ENCODE measurements around the gene TINAG. TPM values are rescaled to one million over a fixed set of nuclear protein-coding genes. Genes with fewer than 3 reads are reported as not detected.

Gene TINAG, protein sequence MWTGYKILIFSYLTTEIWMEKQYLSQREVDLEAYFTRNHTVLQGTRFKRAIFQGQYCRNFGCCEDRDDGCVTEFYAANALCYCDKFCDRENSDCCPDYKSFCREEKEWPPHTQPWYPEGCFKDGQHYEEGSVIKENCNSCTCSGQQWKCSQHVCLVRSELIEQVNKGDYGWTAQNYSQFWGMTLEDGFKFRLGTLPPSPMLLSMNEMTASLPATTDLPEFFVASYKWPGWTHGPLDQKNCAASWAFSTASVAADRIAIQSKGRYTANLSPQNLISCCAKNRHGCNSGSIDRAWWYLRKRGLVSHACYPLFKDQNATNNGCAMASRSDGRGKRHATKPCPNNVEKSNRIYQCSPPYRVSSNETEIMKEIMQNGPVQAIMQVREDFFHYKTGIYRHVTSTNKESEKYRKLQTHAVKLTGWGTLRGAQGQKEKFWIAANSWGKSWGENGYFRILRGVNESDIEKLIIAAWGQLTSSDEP
- not detected for polyA plus RNA-seq (2012; ENCODE audit: low read depth, missing spikeins)

DNA sequence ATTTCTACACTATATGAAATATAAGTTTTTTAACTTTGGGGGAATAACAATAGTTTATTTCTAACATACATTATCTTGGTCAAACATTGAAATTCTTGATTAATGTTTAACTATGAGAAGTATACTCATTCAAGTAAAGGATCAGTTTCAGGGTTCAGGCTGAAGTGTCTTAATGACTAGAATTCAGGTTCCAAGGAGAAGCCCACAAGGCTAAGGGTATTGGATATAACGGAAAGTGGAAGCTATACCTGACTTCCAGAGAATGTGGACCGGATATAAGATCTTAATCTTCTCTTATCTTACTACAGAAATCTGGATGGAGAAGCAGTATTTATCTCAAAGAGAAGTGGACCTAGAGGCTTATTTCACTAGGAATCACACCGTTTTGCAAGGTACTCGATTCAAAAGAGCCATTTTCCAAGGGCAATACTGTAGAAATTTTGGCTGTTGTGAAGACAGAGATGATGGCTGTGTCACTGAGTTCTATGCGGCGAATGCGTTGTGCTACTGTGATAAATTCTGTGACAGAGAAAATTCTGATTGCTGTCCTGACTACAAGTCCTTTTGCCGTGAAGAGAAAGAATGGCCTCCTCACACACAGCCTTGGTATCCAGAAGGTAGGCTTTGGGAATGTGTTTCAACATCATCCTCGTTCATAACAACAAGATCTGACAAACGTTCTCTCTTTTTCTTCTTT lies at the start of gene TINAG:
TINAG (plus strand) TSS at position 153 of the 697 bp plus-strand sequence; CDS start at position 263, 110 bp downstream.
- FAIRE-seq (no peak), DNase-seq (ENCODE audit: insufficient read length, low spot score) (no peak)
- TF ChIP-seq PAX5 (IDR thresholded peaks at IDR 0.05; ENCODE audit: insufficient read depth, low read length, severe bottlenecking) (no peak), POLR2A (IDR thresholded peaks at IDR 0.05; ENCODE audit: low read depth, low read length) (no peak), TAF1 (IDR thresholded peaks at IDR 0.05; ENCODE audit: low read depth, low read length) (no peak), SPI1 (IDR thresholded peaks at IDR 0.05; ENCODE audit: low read depth, low read length) (no peak), POU2F2 (IDR thresholded peaks at IDR 0.05; ENCODE audit: low read depth, low read length) (no peak), POLR2AphosphoS5 (IDR thresholded peaks at IDR 0.05; ENCODE audit: low read depth, low read length) (no peak)

DNA sequence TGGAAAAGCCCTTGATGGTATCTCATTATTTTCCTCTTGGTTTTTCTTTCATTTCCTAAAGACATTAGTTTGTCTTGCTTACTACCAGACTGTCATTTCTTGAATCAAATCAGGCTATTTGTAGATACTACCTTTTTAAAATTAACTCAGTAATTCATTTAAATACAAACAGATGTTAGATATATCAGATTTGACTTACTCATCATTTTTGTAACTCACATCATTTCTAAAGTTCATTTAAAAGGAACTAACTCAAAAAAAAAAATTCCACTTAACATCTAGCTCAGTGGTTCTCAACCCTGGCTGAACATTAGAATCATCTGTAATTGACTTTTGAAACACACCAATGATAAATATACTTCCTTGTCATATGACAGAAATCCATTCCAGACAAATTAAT lies 48.2 kb upstream of the TINAG start:
- FAIRE-seq, result no peak
- DNase-seq (ENCODE audit: insufficient read length, low spot score), result no peak
- TF ChIP-seq PAX5 (IDR thresholded peaks at IDR 0.05; ENCODE audit: insufficient read depth, low read length, severe bottlenecking) (no peak), POLR2A (IDR thresholded peaks at IDR 0.05; ENCODE audit: low read depth, low read length) (no peak), TAF1 (IDR thresholded peaks at IDR 0.05; ENCODE audit: low read depth, low read length) (no peak), SPI1 (IDR thresholded peaks at IDR 0.05; ENCODE audit: low read depth, low read length) (no peak), POU2F2 (IDR thresholded peaks at IDR 0.05; ENCODE audit: low read depth, low read length) (no peak), POLR2AphosphoS5 (IDR thresholded peaks at IDR 0.05; ENCODE audit: low read depth, low read length) (no peak)

DNA sequence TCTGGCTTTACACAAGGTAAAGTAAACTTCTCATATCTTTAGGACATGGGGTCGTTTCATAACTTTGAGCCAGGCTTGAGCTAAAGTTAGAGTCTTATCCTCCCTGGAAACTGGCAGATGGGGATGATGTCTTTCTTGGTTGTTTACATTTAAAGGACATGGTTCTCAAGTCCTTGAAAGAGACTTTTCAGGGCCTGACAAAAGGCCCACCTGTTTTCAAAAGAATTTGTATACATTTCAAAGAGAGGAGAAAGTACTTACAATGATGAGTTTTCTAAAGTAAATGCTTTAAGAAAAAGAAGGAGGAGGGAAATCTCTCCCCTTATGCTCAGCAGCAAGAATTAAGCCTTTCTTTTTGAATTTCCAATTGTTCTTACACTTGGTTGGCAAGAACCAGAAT lies 45.7 kb upstream of the TINAG start:
- TF ChIP-seq POLR2AphosphoS5 (IDR thresholded peaks at IDR 0.05; ENCODE audit: low read depth, low read length) (no peak), SPI1 (IDR thresholded peaks at IDR 0.05; ENCODE audit: low read depth, low read length) (no peak), PAX5 (IDR thresholded peaks at IDR 0.05; ENCODE audit: insufficient read depth, low read length, severe bottlenecking) (no peak), POU2F2 (IDR thresholded peaks at IDR 0.05; ENCODE audit: low read depth, low read length) (no peak), TAF1 (IDR thresholded peaks at IDR 0.05; ENCODE audit: low read depth, low read length) (no peak), POLR2A (IDR thresholded peaks at IDR 0.05; ENCODE audit: low read depth, low read length) (no peak)
- DNase-seq (ENCODE audit: insufficient read length, low spot score) (no peak), FAIRE-seq (no peak)

DNA sequence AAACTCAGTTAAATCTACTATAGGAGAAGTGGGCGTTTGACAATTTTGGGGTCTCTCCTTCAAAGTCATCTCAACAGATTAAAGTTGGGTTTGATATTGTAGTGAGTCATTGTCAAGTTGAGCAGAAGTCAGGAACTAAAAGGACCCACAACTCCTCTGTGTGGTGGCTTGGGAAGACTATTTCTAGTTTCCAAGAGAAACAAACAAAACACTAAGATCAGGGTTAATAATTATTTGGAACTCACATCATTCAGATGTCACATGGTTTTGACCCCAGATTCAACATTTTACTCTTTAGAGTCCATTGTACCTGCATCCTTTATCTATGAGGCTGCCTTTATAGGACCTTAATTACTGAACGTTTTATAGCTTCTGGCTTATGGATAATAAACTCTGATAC lies 45.3 kb upstream of the TINAG start:
- no peak for TF ChIP-seq SPI1 (IDR thresholded peaks at IDR 0.05; ENCODE audit: low read depth, low read length)
- TF ChIP-seq POLR2AphosphoS5 (IDR thresholded peaks at IDR 0.05; ENCODE audit: low read depth, low read length), result no peak
- no peak for TF ChIP-seq POLR2A (IDR thresholded peaks at IDR 0.05; ENCODE audit: low read depth, low read length)
- no peak for TF ChIP-seq TAF1 (IDR thresholded peaks at IDR 0.05; ENCODE audit: low read depth, low read length)
- no peak for TF ChIP-seq POU2F2 (IDR thresholded peaks at IDR 0.05; ENCODE audit: low read depth, low read length)
- TF ChIP-seq PAX5 (IDR thresholded peaks at IDR 0.05; ENCODE audit: insufficient read depth, low read length, severe bottlenecking), result no peak
- FAIRE-seq (no peak), DNase-seq (ENCODE audit: insufficient read length, low spot score) (no peak)

DNA sequence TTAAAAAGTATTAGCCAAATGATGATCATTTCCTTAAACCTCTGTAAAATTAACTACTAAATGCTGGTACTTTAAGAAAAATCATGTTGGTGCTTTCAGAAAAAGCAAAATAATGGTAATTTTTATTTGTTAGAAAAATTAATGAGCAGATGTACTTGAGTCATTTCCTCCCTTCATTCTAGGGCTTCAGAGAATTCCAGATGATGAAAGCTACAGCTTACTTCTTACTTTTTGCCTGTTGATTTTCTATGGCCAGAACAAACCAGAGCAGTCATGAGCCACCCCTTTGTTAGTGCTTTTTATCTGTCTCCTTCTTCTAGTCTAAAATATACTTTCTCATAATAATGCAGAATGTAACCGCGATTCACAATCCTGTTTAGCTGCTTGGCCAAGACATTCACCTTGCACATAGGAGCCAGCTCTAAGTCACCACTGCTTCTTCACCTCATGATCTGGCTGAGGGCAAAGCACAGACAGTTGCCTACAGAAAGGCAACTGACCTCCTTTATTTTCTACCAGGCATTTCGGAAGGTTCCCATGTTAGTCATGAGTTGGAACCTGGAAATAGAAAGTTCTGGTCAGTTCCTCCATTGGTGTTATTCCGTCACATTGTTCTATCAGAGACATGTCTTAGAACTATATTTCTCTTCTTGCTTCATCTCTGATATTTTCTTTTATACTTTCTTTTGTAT lies 43.5 kb upstream of the TINAG start:
- no peak for FAIRE-seq
- no peak for DNase-seq (ENCODE audit: insufficient read length, low spot score)
- TF ChIP-seq POU2F2 (IDR thresholded peaks at IDR 0.05; ENCODE audit: low read depth, low read length), result no peak
- TF ChIP-seq PAX5 (IDR thresholded peaks at IDR 0.05; ENCODE audit: insufficient read depth, low read length, severe bottlenecking), result no peak
- TF ChIP-seq POLR2AphosphoS5 (IDR thresholded peaks at IDR 0.05; ENCODE audit: low read depth, low read length), result no peak
- TF ChIP-seq TAF1 (IDR thresholded peaks at IDR 0.05; ENCODE audit: low read depth, low read length), result no peak
- TF ChIP-seq SPI1 (IDR thresholded peaks at IDR 0.05; ENCODE audit: low read depth, low read length), result no peak
- TF ChIP-seq POLR2A (IDR thresholded peaks at IDR 0.05; ENCODE audit: low read depth, low read length), result no peak

DNA sequence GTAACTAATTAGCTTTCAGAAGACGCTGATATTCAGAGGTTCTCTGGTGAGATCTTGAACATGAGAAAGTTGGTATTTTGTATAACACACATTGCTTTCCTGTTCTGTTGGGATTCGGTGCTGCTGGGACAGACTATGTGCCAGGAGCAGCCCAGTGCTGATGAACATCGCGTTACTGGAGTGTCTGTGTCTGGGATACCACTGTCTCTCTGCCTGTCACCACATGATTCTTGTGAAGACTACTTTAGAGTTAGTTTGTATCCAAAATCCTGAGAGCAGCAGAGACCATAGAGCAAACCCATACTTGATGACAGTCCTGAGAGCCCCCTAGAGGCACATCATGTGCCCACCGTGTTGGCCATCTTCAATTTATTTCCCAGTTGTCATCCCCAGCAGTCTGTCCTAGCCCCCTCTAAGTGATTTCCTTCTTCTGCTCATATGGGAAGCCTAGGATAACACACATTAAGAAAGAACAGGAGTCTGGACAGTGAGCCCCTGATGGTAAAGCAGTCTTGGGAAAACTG lies 41.8 kb upstream of the TINAG start:
- no peak for DNase-seq (ENCODE audit: insufficient read length, low spot score)
- no peak for TF ChIP-seq POLR2AphosphoS5 (IDR thresholded peaks at IDR 0.05; ENCODE audit: low read depth, low read length)
- TF ChIP-seq POU2F2 (IDR thresholded peaks at IDR 0.05; ENCODE audit: low read depth, low read length), result no peak
- TF ChIP-seq PAX5 (IDR thresholded peaks at IDR 0.05; ENCODE audit: insufficient read depth, low read length, severe bottlenecking), result no peak
- no peak for TF ChIP-seq POLR2A (IDR thresholded peaks at IDR 0.05; ENCODE audit: low read depth, low read length)
- TF ChIP-seq SPI1 (IDR thresholded peaks at IDR 0.05; ENCODE audit: low read depth, low read length), result no peak
- no peak for TF ChIP-seq TAF1 (IDR thresholded peaks at IDR 0.05; ENCODE audit: low read depth, low read length)
- no peak for FAIRE-seq

DNA sequence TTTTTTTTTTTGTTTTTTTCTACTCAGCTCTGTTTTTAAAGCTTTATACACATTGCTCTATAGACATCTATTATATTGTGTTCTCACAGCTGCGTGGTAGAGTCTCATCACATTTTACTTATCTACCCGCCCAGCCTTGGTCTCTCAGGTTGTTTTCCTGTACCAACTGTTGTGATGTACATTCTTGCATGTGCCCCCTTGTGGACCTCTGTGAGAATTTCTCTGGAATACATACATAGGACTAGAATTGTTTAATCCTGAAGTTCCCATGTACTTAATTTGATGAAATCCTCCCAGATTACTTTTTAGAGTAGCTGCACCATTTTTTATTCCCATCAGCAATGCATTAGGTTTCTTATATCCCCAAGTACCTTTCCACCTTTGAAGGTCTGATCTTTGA lies 40.4 kb upstream of the TINAG start:
- no peak for FAIRE-seq
- no peak for DNase-seq (ENCODE audit: insufficient read length, low spot score)
- no peak for TF ChIP-seq POLR2A (IDR thresholded peaks at IDR 0.05; ENCODE audit: low read depth, low read length)

DNA sequence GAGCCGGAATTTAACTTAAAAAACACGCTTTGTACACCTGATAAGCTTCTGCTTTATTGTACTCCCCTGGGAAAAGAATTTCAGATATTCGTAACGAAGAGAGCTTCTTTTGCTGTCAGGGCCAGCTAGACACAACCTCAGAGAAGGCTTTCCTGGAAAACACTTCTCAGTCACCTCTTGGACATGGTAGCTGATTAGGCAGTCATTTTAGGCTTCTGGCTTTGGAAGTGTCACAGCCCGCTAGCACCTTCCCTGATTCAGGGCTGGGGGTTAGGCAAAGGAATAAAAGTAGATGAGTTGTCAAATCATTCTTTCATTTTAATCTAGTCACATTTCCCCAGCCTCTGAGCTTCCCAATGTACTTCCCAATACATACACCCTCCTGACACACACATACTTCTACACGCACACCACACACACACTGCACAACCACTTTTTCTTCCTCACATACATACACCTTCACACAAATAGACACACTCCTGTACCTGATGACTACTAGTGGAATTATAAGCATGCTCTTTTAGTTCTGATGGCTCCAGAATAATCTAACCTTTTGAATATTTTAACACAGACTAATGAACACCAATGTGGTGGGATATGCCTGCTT lies 34.9 kb upstream of the TINAG start:
- DNase-seq (ENCODE audit: insufficient read length, low spot score) (no peak), FAIRE-seq (no peak)
- TF ChIP-seq POU2F2 (IDR thresholded peaks at IDR 0.05; ENCODE audit: low read depth, low read length), result no peak
- no peak for TF ChIP-seq TAF1 (IDR thresholded peaks at IDR 0.05; ENCODE audit: low read depth, low read length)
- no peak for TF ChIP-seq POLR2AphosphoS5 (IDR thresholded peaks at IDR 0.05; ENCODE audit: low read depth, low read length)

DNA sequence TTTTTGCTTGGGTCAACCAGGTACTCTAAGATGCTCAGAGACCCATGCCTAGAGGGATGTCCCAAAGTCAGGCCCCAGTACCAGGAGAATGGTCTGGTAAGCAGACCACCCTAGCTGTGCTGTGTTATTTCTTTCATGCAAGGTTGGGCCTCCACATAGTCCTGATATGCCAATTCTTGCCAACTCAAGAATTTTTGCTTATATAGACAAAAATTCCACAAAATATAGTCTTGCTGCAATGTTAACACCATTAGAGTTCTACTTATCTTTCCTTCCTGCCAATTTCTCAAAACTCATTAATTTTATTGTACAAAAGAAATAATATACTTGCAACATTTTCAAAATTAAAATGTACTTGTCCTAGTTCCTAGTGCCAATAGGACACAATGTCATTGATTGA lies 33.9 kb upstream of the TINAG start:
- no peak for FAIRE-seq
- TF ChIP-seq PAX5 (IDR thresholded peaks at IDR 0.05; ENCODE audit: insufficient read depth, low read length, severe bottlenecking), result no peak
- no peak for TF ChIP-seq POLR2A (IDR thresholded peaks at IDR 0.05; ENCODE audit: low read depth, low read length)
- TF ChIP-seq POLR2AphosphoS5 (IDR thresholded peaks at IDR 0.05; ENCODE audit: low read depth, low read length), result no peak
- no peak for TF ChIP-seq TAF1 (IDR thresholded peaks at IDR 0.05; ENCODE audit: low read depth, low read length)
- TF ChIP-seq POU2F2 (IDR thresholded peaks at IDR 0.05; ENCODE audit: low read depth, low read length), result no peak
- TF ChIP-seq SPI1 (IDR thresholded peaks at IDR 0.05; ENCODE audit: low read depth, low read length), result no peak
- no peak for DNase-seq (ENCODE audit: insufficient read length, low spot score)

All from GM12891 (cell line).